ENCODE measurements around the gene ERMARD. TPM values are rescaled to one million over a fixed set of nuclear protein-coding genes. Genes with fewer than 3 reads are reported as not detected.

Gene ERMARD
- total and polyA plus RNA-seq, 9 donors: 14.9 to 27.7 (median 19.5) TPM

- no peak overlapping the region for H3K27ac ChIP-seq (ENCODE audit: low read length)
- H3K27me3 ChIP-seq (ENCODE audit: control insufficient read depth, insufficient read depth, low read length): no peaks in the 10 kb centered on the region
- 97% methylated on average over 8 of the region's 8 CpGs for WGBS (ENCODE audit: insufficient coverage)
- H3K9me3 ChIP-seq (replicated peaks; ENCODE audit: control insufficient read depth, low read depth, low read length): no peaks in the 10 kb centered on the region
- no peak overlapping the region for H3K4me3 ChIP-seq (ENCODE audit: low read length)
- peaks cover 17% of the 10 kb centered on the region for H3K36me3 ChIP-seq (ENCODE audit: control insufficient read depth, insufficient read depth, low read length)
- no peaks in the 10 kb centered on the region for H3K4me1 ChIP-seq (ENCODE audit: control insufficient read depth, insufficient read depth, low read length)
- no peak for DNase-seq
These were observed 31.5 kb downstream of the ERMARD start for GRCh38 chr6:169782966-169783365.

GRCh38 chr6:169783401-169783800, 32.0 kb downstream of the ERMARD start:
- Histone ChIP-seq H3K9me3 (replicated peaks; ENCODE audit: control insufficient read depth, low read depth, low read length) (no peaks in the 10 kb centered on the region), H3K27me3 (ENCODE audit: control insufficient read depth, insufficient read depth, low read length) (no peaks in the 10 kb centered on the region), H3K36me3 (ENCODE audit: control insufficient read depth, insufficient read depth, low read length) (peaks cover 16% of the 10 kb centered on the region), H3K27ac (ENCODE audit: low read length) (no peak overlapping the region), H3K4me1 (ENCODE audit: control insufficient read depth, insufficient read depth, low read length) (no peaks in the 10 kb centered on the region), H3K4me3 (ENCODE audit: low read length) (no peak overlapping the region)
- 91% methylated on average over 9 of the region's 9 CpGs for WGBS (ENCODE audit: insufficient coverage)
- no peak for DNase-seq

- WGBS (ENCODE audit: insufficient coverage): 93% methylated on average over 21 of the region's 23 CpGs
- peaks cover 13% of the 10 kb centered on the region for H3K36me3 ChIP-seq (ENCODE audit: control insufficient read depth, insufficient read depth, low read length)
- peaks cover 3% of the 10 kb centered on the region for H3K27me3 ChIP-seq (ENCODE audit: control insufficient read depth, insufficient read depth, low read length)
- no peak for DNase-seq
- no peak overlapping the region for H3K27ac ChIP-seq (ENCODE audit: low read length)
- no peaks in the 10 kb centered on the region for H3K9me3 ChIP-seq (replicated peaks; ENCODE audit: control insufficient read depth, low read depth, low read length)
- H3K4me3 ChIP-seq (ENCODE audit: low read length): no peak overlapping the region
- no peaks in the 10 kb centered on the region for H3K4me1 ChIP-seq (ENCODE audit: control insufficient read depth, insufficient read depth, low read length)
These were observed 32.8 kb downstream of the ERMARD start for GRCh38 chr6:169783971-169784820.

- WGBS (ENCODE audit: insufficient coverage): 96% methylated on average over 9 of the region's 12 CpGs
- DNase-seq: no peak
- peaks cover 7% of the 10 kb centered on the region for H3K27me3 ChIP-seq (ENCODE audit: control insufficient read depth, insufficient read depth, low read length)
- H3K4me1 ChIP-seq (ENCODE audit: control insufficient read depth, insufficient read depth, low read length): peaks cover 3% of the 10 kb centered on the region
- no peak overlapping the region for H3K4me3 ChIP-seq (ENCODE audit: low read length)
- no peaks in the 10 kb centered on the region for H3K9me3 ChIP-seq (replicated peaks; ENCODE audit: control insufficient read depth, low read depth, low read length)
- peaks cover 11% of the 10 kb centered on the region for H3K36me3 ChIP-seq (ENCODE audit: control insufficient read depth, insufficient read depth, low read length)
- H3K27ac ChIP-seq (ENCODE audit: low read length): no peak overlapping the region
These were observed 33.5 kb downstream of the ERMARD start for GRCh38 chr6:169784821-169785340.

- no peak overlapping the region for H3K4me3 ChIP-seq (ENCODE audit: low read length)
- peaks cover 4% of the 10 kb centered on the region for H3K4me1 ChIP-seq (ENCODE audit: control insufficient read depth, insufficient read depth, low read length)
- peaks cover 7% of the 10 kb centered on the region for H3K36me3 ChIP-seq (ENCODE audit: control insufficient read depth, insufficient read depth, low read length)
- WGBS (ENCODE audit: insufficient coverage): 92% methylated on average over 6 of the region's 9 CpGs
- H3K27me3 ChIP-seq (ENCODE audit: control insufficient read depth, insufficient read depth, low read length): peaks cover 10% of the 10 kb centered on the region
- H3K9me3 ChIP-seq (replicated peaks; ENCODE audit: control insufficient read depth, low read depth, low read length): no peaks in the 10 kb centered on the region
- no peak for DNase-seq
- no peak overlapping the region for H3K27ac ChIP-seq (ENCODE audit: low read length)
These were observed 34.1 kb downstream of the ERMARD start for GRCh38 chr6:169785566-169785965.

GRCh38 chr6:169786349-169786748, 34.9 kb downstream of the ERMARD start:
- H3K27ac ChIP-seq (ENCODE audit: low read length): no peak overlapping the region
- WGBS (ENCODE audit: insufficient coverage): 81% methylated on average over 4 of the region's 5 CpGs
- DNase-seq: no peak
- peaks cover 7% of the 10 kb centered on the region for H3K4me1 ChIP-seq (ENCODE audit: control insufficient read depth, insufficient read depth, low read length)
- H3K4me3 ChIP-seq (ENCODE audit: low read length): no peak overlapping the region
- no peaks in the 10 kb centered on the region for H3K9me3 ChIP-seq (replicated peaks; ENCODE audit: control insufficient read depth, low read depth, low read length)
- H3K36me3 ChIP-seq (ENCODE audit: control insufficient read depth, insufficient read depth, low read length): peaks cover 3% of the 10 kb centered on the region
- H3K27me3 ChIP-seq (ENCODE audit: control insufficient read depth, insufficient read depth, low read length): peaks cover 10% of the 10 kb centered on the region

GRCh38 chr6:169787797-169788196, 36.4 kb downstream of the ERMARD start:
- no peak overlapping the region for H3K27ac ChIP-seq (ENCODE audit: low read length)
- no peaks in the 10 kb centered on the region for H3K9me3 ChIP-seq (replicated peaks; ENCODE audit: control insufficient read depth, low read depth, low read length)
- no peak for DNase-seq
- 74% methylated on average over 4 of the region's 7 CpGs for WGBS (ENCODE audit: insufficient coverage)
- no peak overlapping the region for H3K4me3 ChIP-seq (ENCODE audit: low read length)
- peaks cover 7% of the 10 kb centered on the region for H3K4me1 ChIP-seq (ENCODE audit: control insufficient read depth, insufficient read depth, low read length)
- H3K27me3 ChIP-seq (ENCODE audit: control insufficient read depth, insufficient read depth, low read length): peaks cover 10% of the 10 kb centered on the region
- no peaks in the 10 kb centered on the region for H3K36me3 ChIP-seq (ENCODE audit: control insufficient read depth, insufficient read depth, low read length)

- H3K4me1 ChIP-seq (ENCODE audit: control insufficient read depth, insufficient read depth, low read length): peaks cover 7% of the 10 kb centered on the region
- no peak overlapping the region for H3K4me3 ChIP-seq (ENCODE audit: low read length)
- peaks cover 11% of the 10 kb centered on the region for H3K27me3 ChIP-seq (ENCODE audit: control insufficient read depth, insufficient read depth, low read length)
- 78% methylated on average over 4 of the region's 4 CpGs for WGBS (ENCODE audit: insufficient coverage)
- no peak for DNase-seq
- H3K27ac ChIP-seq (ENCODE audit: low read length): no peak overlapping the region
- no peaks in the 10 kb centered on the region for H3K36me3 ChIP-seq (ENCODE audit: control insufficient read depth, insufficient read depth, low read length)
- no peaks in the 10 kb centered on the region for H3K9me3 ChIP-seq (replicated peaks; ENCODE audit: control insufficient read depth, low read depth, low read length)
These were observed 37.4 kb downstream of the ERMARD start for GRCh38 chr6:169788809-169789145.

- H3K4me3 ChIP-seq (ENCODE audit: low read length): peak overlapping the region; percentile 54
- WGBS (ENCODE audit: insufficient coverage): 76% methylated on average over 19 of the region's 24 CpGs
- H3K9me3 ChIP-seq (replicated peaks; ENCODE audit: control insufficient read depth, low read depth, low read length): no peaks in the 10 kb centered on the region
- H3K4me1 ChIP-seq (ENCODE audit: control insufficient read depth, insufficient read depth, low read length): peaks cover 7% of the 10 kb centered on the region
- peaks cover 11% of the 10 kb centered on the region for H3K27me3 ChIP-seq (ENCODE audit: control insufficient read depth, insufficient read depth, low read length)
- no peaks in the 10 kb centered on the region for H3K36me3 ChIP-seq (ENCODE audit: control insufficient read depth, insufficient read depth, low read length)
- no peak for DNase-seq
- H3K27ac ChIP-seq (ENCODE audit: low read length): no peak overlapping the region
These were observed 37.9 kb downstream of the ERMARD start for GRCh38 chr6:169789146-169789943.
